A549 treated with CORT108297 at 1 μM for 4 hours (cell line): ENCODE measurements around the gene AFF2. TPM values are rescaled to one million over a fixed set of nuclear protein-coding genes. Genes with fewer than 3 reads are reported as not detected.

Experiments used
- total RNA-seq: library from RNA; stranded (reverse); fragments of 200-300 nt; extraction: Qiagen RNA extraction; gene quantifications from 5 replicates; pipeline ENCODE4 v1.2.3, GENCODE V29; 2022

The AFF2 gene
- total RNA-seq = not detected in 5 replicates

GRCh38 chrX:148500423-148501385 is at the start of gene AFF2:
Gene AFF2, plus strand, starts transcription at chrX:148500617. Its CDS starts 481 bp downstream, at chrX:148501098.

